RWPE2 (cell line): ENCODE data around the gene ANKRD27.

Experiments used
- ATAC-seq: fragments of 200-7000 bp; cut with Tn5 transposase; 3 replicates; pipeline ENCODE4 v1.9.1; 2021; ENCODE audit warnings: low read depth
- DNase-seq: peaks from one replicate; pipeline ENCODE4 v3.0.0-alpha.2; 2020; ENCODE audit warnings: low spot score
- H3K27ac ChIP-seq: fragments of 450-650 bp; 2 replicates; pipeline ENCODE4 v1.5.1; 2017; ENCODE audit warnings: mild to moderate bottlenecking; ENCODE audit not compliant: poor library complexity, severe bottlenecking
- H3K27me3 ChIP-seq: fragments of 250-450 bp; sonication (Bioruptor Pico); 2 replicates; pipeline ENCODE4 v1.5.1; 2021; ENCODE audit warnings: mild to moderate bottlenecking, moderate library complexity; ENCODE audit not compliant: insufficient read depth, poor library complexity, severe bottlenecking
- H3K36me3 ChIP-seq: fragments of 250-450 bp; sonication (Bioruptor Pico); 2 replicates; pipeline ENCODE4 v1.5.1; 2020; ENCODE audit warnings: low read depth, mild to moderate bottlenecking, moderate library complexity
- H3K4me1 ChIP-seq: fragments of 250-450 bp; sonication (Bioruptor Pico); 2 replicates; pipeline ENCODE4 v1.5.1; 2021; ENCODE audit warnings: mild to moderate bottlenecking, moderate library complexity; ENCODE audit not compliant: insufficient read depth, poor library complexity, severe bottlenecking
- H3K4me3 ChIP-seq: fragments of 250-450 bp; sonication (Bioruptor Pico); 2 replicates; pipeline ENCODE4 v1.5.1; 2021; ENCODE audit warnings: mild to moderate bottlenecking, moderate library complexity; ENCODE audit not compliant: severe bottlenecking
- H3K9me3 ChIP-seq: fragments of 250-450 bp; sonication (Bioruptor Pico); 2 replicates; pipeline ENCODE4 v1.5.1; 2021; ENCODE audit warnings: mild to moderate bottlenecking, moderate library complexity; ENCODE audit not compliant: severe bottlenecking
- CTCF ChIP-seq: fragments of 450-650 bp; IDR thresholded peaks from one replicate; pipeline ENCODE4 v1.5.1; 2017; ENCODE audit warnings: mild to moderate bottlenecking, moderate library complexity; ENCODE audit not compliant: poor library complexity, severe bottlenecking

The ANKRD27 gene

GRCh38 chr19:32603961-32604360 is 71.0 kb downstream of the ANKRD27 start:
- Histone ChIP-seq H3K27ac (no peak overlapping the region), H3K27me3 (no peaks in the 10 kb centered on the region), H3K4me3 (no peak overlapping the region), H3K36me3 (peaks cover 57% of the 10 kb centered on the region), H3K9me3 (no peaks in the 10 kb centered on the region), H3K4me1 (no peaks in the 10 kb centered on the region)
- no peak for TF ChIP-seq CTCF
- DNase-seq (no peak), ATAC-seq (no peak)

- no peaks in the 10 kb centered on the region for H3K9me3 ChIP-seq
- H3K36me3 ChIP-seq: peaks cover 80% of the 10 kb centered on the region
- DNase-seq: no peak
- no peak overlapping the region for H3K27ac ChIP-seq
- H3K27me3 ChIP-seq: no peaks in the 10 kb centered on the region
- H3K4me3 ChIP-seq: no peak overlapping the region
- peak; percentile 55; the same call in 2 of the 3 replicates for ATAC-seq
- H3K4me1 ChIP-seq: no peaks in the 10 kb centered on the region
- peak; percentile 86 for TF ChIP-seq CTCF
Observed at GRCh38 chr19:32599736-32600157, 75.2 kb downstream of the ANKRD27 start.

- DNase-seq: no peak
- TF ChIP-seq CTCF: no peak
- Histone ChIP-seq H3K4me1 (no peaks in the 10 kb centered on the region), H3K9me3 (no peaks in the 10 kb centered on the region), H3K27me3 (no peaks in the 10 kb centered on the region), H3K4me3 (no peak overlapping the region), H3K36me3 (peaks cover 81% of the 10 kb centered on the region), H3K27ac (no peak overlapping the region)
- ATAC-seq: no peak
Observed at GRCh38 chr19:32599258-32599657, 75.7 kb downstream of the ANKRD27 start.

- DNase-seq (no peak), ATAC-seq (no peak)
- Histone ChIP-seq H3K9me3 (no peaks in the 10 kb centered on the region), H3K27ac (no peak overlapping the region), H3K4me3 (no peak overlapping the region), H3K36me3 (peaks cover 74% of the 10 kb centered on the region), H3K4me1 (no peaks in the 10 kb centered on the region), H3K27me3 (no peaks in the 10 kb centered on the region)
- no peak for TF ChIP-seq CTCF
Observed at GRCh38 chr19:32598022-32598421, 77.0 kb downstream of the ANKRD27 start.

- no peak for DNase-seq
- peaks cover 65% of the 10 kb centered on the region for H3K36me3 ChIP-seq
- ATAC-seq: no peak
Observed at GRCh38 chr19:32595491-32595890, 79.5 kb downstream of the ANKRD27 start.

More at GRCh38 chr19:32595491-32595890, 79.5 kb downstream of the ANKRD27 start:
- Histone ChIP-seq H3K27ac (no peak overlapping the region), H3K4me3 (no peak overlapping the region), H3K4me1 (no peaks in the 10 kb centered on the region), H3K27me3 (no peaks in the 10 kb centered on the region), H3K9me3 (no peaks in the 10 kb centered on the region)
- no peak for TF ChIP-seq CTCF
